ENCODE measurements around the gene PTMA.
A peak's percentile ranks its signal among the peaks of the same experiment; 100 is the strongest.

Gene PTMA

GRCh38 chr2:231713730-231714638 lies 5.7 kb downstream of the PTMA start:
- H3K4me3 ChIP-seq (ENCODE audit: low read length), result no peak overlapping the region
- no peak for TF ChIP-seq ZNF274 (IDR thresholded peaks at IDR 0.05; ENCODE audit: low read depth, low read length)

GRCh38 chr2:231714639-231715498 lies 6.5 kb downstream of the PTMA start:
- no peak overlapping the region for H3K4me3 ChIP-seq (ENCODE audit: low read length)
- no peak for TF ChIP-seq ZNF274 (IDR thresholded peaks at IDR 0.05; ENCODE audit: low read depth, low read length)

DNA sequence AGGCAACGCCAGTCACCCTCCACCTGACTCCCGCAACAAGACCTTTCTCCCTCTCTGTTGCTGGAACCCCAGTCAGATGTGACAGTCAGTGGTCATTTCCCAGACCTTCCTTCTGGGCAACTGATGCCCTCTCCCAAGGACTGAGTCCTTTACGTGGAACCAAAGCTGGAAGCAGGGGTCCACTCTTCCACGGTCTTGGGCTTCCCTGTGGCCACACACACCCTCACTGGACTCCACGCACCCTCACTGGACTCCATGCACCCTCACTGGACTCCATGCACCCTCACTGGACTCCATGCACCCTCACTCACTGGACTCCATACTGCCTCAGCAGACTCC lies 7.1 kb downstream of the PTMA start:
- no peak for TF ChIP-seq ZNF274 (IDR thresholded peaks at IDR 0.05; ENCODE audit: low read depth, low read length)
- no peak overlapping the region for H3K4me3 ChIP-seq (ENCODE audit: low read length)

- H3K4me3 ChIP-seq (ENCODE audit: low read length), result no peak overlapping the region
- no peak for TF ChIP-seq ZNF274 (IDR thresholded peaks at IDR 0.05; ENCODE audit: low read depth, low read length)
Measured at GRCh38 chr2:231715988-231716616, 7.8 kb downstream of the PTMA start.

- no peak overlapping the region for H3K4me3 ChIP-seq (ENCODE audit: low read length)
- TF ChIP-seq ZNF274 (IDR thresholded peaks at IDR 0.05; ENCODE audit: low read depth, low read length), result no peak
Measured at GRCh38 chr2:231716666-231717280, 8.4 kb downstream of the PTMA start.

DNA sequence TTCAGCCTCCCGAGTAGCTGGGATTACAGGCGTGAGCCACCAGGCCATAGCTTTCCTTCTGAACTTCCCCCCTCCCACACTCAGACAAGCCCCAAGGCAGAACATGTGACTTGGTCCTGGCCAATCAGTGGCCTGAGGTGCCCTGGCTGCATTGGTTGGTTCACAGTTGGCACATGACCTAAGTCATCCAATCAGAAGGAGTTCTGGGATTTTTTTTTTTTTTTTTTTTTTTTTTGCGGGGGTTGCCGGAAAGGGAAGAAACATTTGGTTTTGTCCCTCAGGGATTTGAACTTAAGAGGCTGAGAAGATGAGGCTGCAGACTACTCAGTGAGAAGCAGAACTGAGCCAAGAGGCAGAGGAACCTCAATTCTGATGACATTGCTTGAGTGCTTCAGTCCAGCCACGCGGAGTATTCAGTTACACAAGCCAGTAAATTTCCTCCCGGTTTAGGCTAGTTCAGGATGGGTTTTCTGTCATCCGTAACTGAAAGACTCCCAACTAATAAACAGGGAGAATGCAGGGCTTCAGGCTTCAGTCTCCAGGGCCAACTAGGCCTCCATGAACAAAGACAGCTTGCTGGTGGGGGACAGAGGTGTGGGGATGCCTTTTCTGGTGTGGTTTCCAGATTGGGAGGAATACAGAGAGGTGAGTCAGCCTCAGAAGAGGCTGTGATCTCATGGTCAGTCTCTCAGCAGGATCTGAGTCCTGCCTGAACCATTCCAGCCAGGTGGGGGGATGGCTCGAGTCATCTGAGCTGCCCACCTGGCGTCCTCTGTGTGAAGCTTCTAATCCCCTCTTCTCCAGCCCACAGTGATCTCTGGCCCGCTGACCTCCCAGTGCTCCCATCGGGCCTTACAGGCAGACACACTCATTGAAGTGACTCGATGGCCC lies 9.2 kb downstream of the PTMA start:
- no peak for TF ChIP-seq ZNF274 (IDR thresholded peaks at IDR 0.05; ENCODE audit: low read depth, low read length)
- H3K4me3 ChIP-seq (ENCODE audit: low read length), result peak overlapping the region; percentile 6; the same call in 1 of the 2 replicates

DNA sequence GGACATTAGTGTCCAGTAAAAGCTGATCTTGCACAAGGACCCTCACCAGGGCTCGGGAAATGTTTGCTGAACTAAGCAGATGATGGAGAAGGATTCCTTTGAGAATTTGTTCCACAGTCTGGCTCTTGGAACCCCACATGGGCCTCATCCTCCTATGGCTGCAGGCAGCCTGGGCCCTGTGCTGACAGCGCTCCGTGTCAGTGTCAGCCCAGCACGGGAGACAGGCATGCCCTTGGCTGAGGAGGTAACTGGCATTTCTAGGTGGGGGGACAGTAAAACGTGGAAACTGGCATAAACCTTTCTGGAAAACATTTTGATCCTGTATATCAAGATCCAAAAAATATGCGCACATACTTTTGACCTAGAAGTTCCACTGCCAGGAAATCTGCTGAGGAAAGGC lies 10.5 kb downstream of the PTMA start:
- H3K4me3 ChIP-seq (ENCODE audit: low read length), result no peak overlapping the region
- no peak for TF ChIP-seq ZNF274 (IDR thresholded peaks at IDR 0.05; ENCODE audit: low read depth, low read length)

GRCh38 chr2:231720292-231720986 lies 12.1 kb downstream of the PTMA start:
- TF ChIP-seq ZNF274 (IDR thresholded peaks at IDR 0.05; ENCODE audit: low read depth, low read length), result no peak
- no peak overlapping the region for H3K4me3 ChIP-seq (ENCODE audit: low read length)

GRCh38 chr2:231720987-231721966 lies 13.0 kb downstream of the PTMA start:
- no peak for TF ChIP-seq ZNF274 (IDR thresholded peaks at IDR 0.05; ENCODE audit: low read depth, low read length)

GRCh38 chr2:231722721-231723307 lies 14.5 kb downstream of the PTMA start:
- no peak for TF ChIP-seq ZNF274 (IDR thresholded peaks at IDR 0.05; ENCODE audit: low read depth, low read length)
- no peak overlapping the region for H3K4me3 ChIP-seq (ENCODE audit: low read length)

More at GRCh38 chr2:231720987-231721966, 13.0 kb downstream of the PTMA start:
- H3K4me3 ChIP-seq (ENCODE audit: low read length), result no peak overlapping the region

DNA sequence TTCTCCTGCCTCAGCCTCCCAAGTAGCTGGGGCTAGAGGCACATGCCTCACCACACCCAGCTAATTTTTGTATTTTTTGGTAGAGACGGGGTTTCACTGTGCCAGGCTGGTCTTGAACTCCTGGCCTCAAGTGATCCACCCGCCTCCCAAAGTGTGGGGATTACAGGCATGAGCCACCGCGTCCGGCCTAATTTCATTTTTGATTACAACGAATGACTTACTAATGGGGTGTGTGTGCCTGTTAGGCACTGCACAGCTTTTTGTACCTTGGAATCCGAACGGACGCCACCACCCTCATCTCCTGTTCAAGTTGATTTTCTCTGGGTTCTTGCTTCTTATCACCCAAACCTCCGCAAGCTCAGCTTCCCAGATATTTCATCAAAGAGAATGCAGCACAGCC lies 17.2 kb downstream of the PTMA start:
- TF ChIP-seq ZNF274 (IDR thresholded peaks at IDR 0.05; ENCODE audit: low read depth, low read length), result no peak
- no peak overlapping the region for H3K4me3 ChIP-seq (ENCODE audit: low read length)
